Gastrocnemius medialis (tissue), 4 donors: ENCODE measurements around the gene RB1. TPM values are rescaled to one million over a fixed set of nuclear protein-coding genes. Genes with fewer than 3 reads are reported as not detected.

ENCODE experiments used
- ATAC-seq, 2 donors: fragments of 150-250 bp; one replicate each; pipeline ENCODE4 v1.9.1; 2016
- DNase-seq, 2 donors: peaks; one replicate each; pipeline ENCODE4 v3.0.0-alpha.2; 2019
- H3K27ac ChIP-seq, 4 donors: fragments of 200-600 bp; sonication (generic); 1 replicate in 1 of 4; 2 replicates in 3 of 4; pipeline ENCODE4 v1.5.1; 2016 to 2018; ENCODE audit warnings: mild to moderate bottlenecking in 2 of 4, moderate library complexity in 1 of 4
- H3K27me3 ChIP-seq, 3 donors: fragments of 200-600 bp; sonication (generic) in 2 of 3; 1 replicate in 1 of 3; 2 replicates in 2 of 3; pipeline versions ENCODE4 v1.5.1 to v1.6.0; 2016 to 2019; ENCODE audit warnings: mild to moderate bottlenecking in 1 of 3, moderate library complexity in 1 of 3
- H3K36me3 ChIP-seq, 2 donors: fragments of 200-600 bp; sonication (generic) in 1 of 2; one replicate each; pipeline ENCODE4 v1.5.1; 2017 to 2018
- H3K4me1 ChIP-seq, 2 donors: fragments of 200-600 bp; sonication (generic) in 1 of 2; one replicate each; pipeline ENCODE4 v1.5.1; 2016 to 2017; ENCODE audit warnings: mild to moderate bottlenecking in 2 of 2
- H3K4me3 ChIP-seq, 4 donors: fragments of 200-600 bp; sonication (generic) in 3 of 4; 1 replicate in 1 of 4; 2 replicates in 3 of 4; pipeline ENCODE4 v1.5.1; 2016 to 2019; ENCODE audit warnings: mild to moderate bottlenecking in 2 of 4
- H3K9me3 ChIP-seq, 3 donors: fragments of 200-600 bp; sonication (generic) in 2 of 3; 1 replicate in 1 of 3; 2 replicates in 2 of 3; pipeline ENCODE4 v1.5.1; 2016 to 2019
- CTCF ChIP-seq, 5 experiments: fragments of 450-650 bp in 3 of 5; fragments of 200-600 bp in 2 of 5; sonication (generic) in 2 of 5; IDR thresholded peaks in 4 of 5; conservative IDR thresholded peaks in 1 of 5; 1 replicate in 4 of 5; 2 replicates in 1 of 5; pipeline ENCODE4 v1.5.1; 2016 to 2019; ENCODE audit warnings: antibody characterized with exemption in 5 of 5, mild to moderate bottlenecking in 3 of 5, moderate library complexity in 3 of 5
- POLR2A ChIP-seq, 2 donors: fragments of 450-650 bp; IDR thresholded peaks; one replicate each; pipeline ENCODE4 v1.6.1; 2017; ENCODE audit warnings: antibody characterized with exemption in 2 of 2, mild to moderate bottlenecking in 2 of 2, moderate library complexity in 2 of 2
- in situ Hi-C, 4 donors: fragments of 200-750 bp; cut with MboI; loops; one replicate each; pipeline versions ENCODE4 v1.15.0 to v1.8.0; 2017; ENCODE audit warnings: low sequenced_read_pairs in 4 of 4
- intact Hi-C: fragments of 100-400 bp; cut with DNase I; formaldehyde crosslinking; loops from one replicate; pipeline ENCODE4 v1.15.1; 2023; ENCODE audit warnings: low total_unique reads
- total RNA-seq, 4 donors: library from RNA; depleted of rRNA; stranded (reverse); fragments of >200 nt; gene quantifications; one replicate each; pipeline versions ENCODE4 v1.1.0 to v1.2.3, GENCODE V29; 2016

The RB1 gene
- total RNA-seq, 4 donors from 2014 or later, result 29.3 to 45.6 (median 33.2) TPM

- TF ChIP-seq POLR2A (IDR thresholded peaks at IDR 0.05) (no peak), CTCF (IDR thresholded peaks at IDR 0.05 in 4 of 5, conservative IDR thresholded peaks at IDR 0.05 in 1 of 5) (no peak)
- DNase-seq (no peak), ATAC-seq (no peak)
- H3K27ac ChIP-seq, result no peak overlapping the region
- peaks cover 0 to 35% of the 10 kb centered on the region in 2 donors for H3K36me3 ChIP-seq
- no peak overlapping the region for H3K4me3 ChIP-seq
- H3K9me3 ChIP-seq, result no peaks in the 10 kb centered on the region
- H3K4me1 ChIP-seq, result no peaks in the 10 kb centered on the region
- H3K27me3 ChIP-seq, result no peaks in the 10 kb centered on the region
- in situ Hi-C loops, result no loop called here
- intact Hi-C loops, result no loop called here
Measured at GRCh38 chr13:48476686-48477085, 173.1 kb downstream of the RB1 start.

GRCh38 chr13:48477191-48477855 lies 173.8 kb downstream of the RB1 start:
- in situ Hi-C loops, result no loop called here
- TF ChIP-seq POLR2A (IDR thresholded peaks at IDR 0.05), result no peak
- TF ChIP-seq CTCF (IDR thresholded peaks at IDR 0.05 in 4 of 5, conservative IDR thresholded peaks at IDR 0.05 in 1 of 5), result no peak
- ATAC-seq, result no peak
- no peak overlapping the region for H3K4me3 ChIP-seq
- DNase-seq, result no peak
- no peak overlapping the region for H3K27ac ChIP-seq
- peaks cover 0 to 35% of the 10 kb centered on the region in 2 donors for H3K36me3 ChIP-seq
- no peaks in the 10 kb centered on the region for H3K27me3 ChIP-seq
- no peaks in the 10 kb centered on the region for H3K9me3 ChIP-seq
- no peaks in the 10 kb centered on the region for H3K4me1 ChIP-seq
- intact Hi-C loops, result no loop called here

GRCh38 chr13:48478391-48478790 lies 174.8 kb downstream of the RB1 start:
- Histone ChIP-seq H3K9me3 (no peaks in the 10 kb centered on the region), H3K36me3 (peaks cover 0 to 28% of the 10 kb centered on the region in 2 donors), H3K27me3 (no peaks in the 10 kb centered on the region), H3K4me1 (no peaks in the 10 kb centered on the region), H3K4me3 (no peak overlapping the region), H3K27ac (no peak overlapping the region)
- ATAC-seq, result no peak
- in situ Hi-C loops (no loop called here), intact Hi-C loops (no loop called here)
- TF ChIP-seq POLR2A (IDR thresholded peaks at IDR 0.05) (no peak), CTCF (IDR thresholded peaks at IDR 0.05 in 4 of 5, conservative IDR thresholded peaks at IDR 0.05 in 1 of 5) (no peak)
- DNase-seq, result no peak

DNA sequence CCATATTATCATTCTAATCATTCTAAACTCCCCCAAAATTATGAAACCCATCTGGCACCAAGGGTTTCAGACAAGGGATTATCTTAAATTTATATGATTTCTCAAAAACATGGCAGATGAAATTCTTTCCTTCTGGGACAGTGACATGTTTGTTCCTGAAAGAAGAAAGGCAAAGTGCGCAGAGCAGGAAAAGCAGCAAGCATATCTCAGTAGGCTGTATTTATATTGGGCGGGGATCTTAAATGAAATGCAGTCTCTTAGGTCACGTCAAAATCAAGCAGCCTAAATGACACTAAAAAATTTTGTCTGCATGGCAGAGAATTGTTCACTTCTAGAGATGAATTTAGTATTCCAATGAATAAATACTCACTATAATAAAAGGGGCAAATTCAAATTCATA lies 180.0 kb downstream of the RB1 start:
- peaks cover 0 to 16% of the 10 kb centered on the region in 2 donors for H3K36me3 ChIP-seq

More for the DNA sequence above, 180.0 kb downstream of the RB1 start:
- no peaks in the 10 kb centered on the region for H3K9me3 ChIP-seq
- no peaks in the 10 kb centered on the region for H3K4me1 ChIP-seq
- H3K27ac ChIP-seq, result no peak overlapping the region
- intact Hi-C loops, result no loop called here
- no peak for TF ChIP-seq POLR2A (IDR thresholded peaks at IDR 0.05)
- TF ChIP-seq CTCF (IDR thresholded peaks at IDR 0.05 in 4 of 5, conservative IDR thresholded peaks at IDR 0.05 in 1 of 5), result no peak
- no peak overlapping the region for H3K4me3 ChIP-seq
- ATAC-seq (no peak), DNase-seq (no peak)
- in situ Hi-C loops, result no loop called here
- H3K27me3 ChIP-seq, result no peaks in the 10 kb centered on the region
